HepG2 (cell line): ENCODE data around the gene LHX3. TPM values are rescaled to one million over a fixed set of nuclear protein-coding genes. Genes with fewer than 3 reads are reported as not detected.
A peak's percentile ranks its signal among the peaks of the same experiment; 100 is the strongest.

Experiments used
- ATAC-seq: fragments of 200-7000 bp; cut with Tn5 transposase; 3 replicates; pipeline ENCODE4 v1.9.1; 2020; ENCODE audit warnings: mild to moderate bottlenecking, moderate library complexity
- BruUV-seq: library from RNA; stranded (reverse); fragments of 400-500 nt; replicated peaks from 2 replicates; lab custom pipeline; 2021; lab: Mats Ljungman, UMichigan
- CTCF ChIA-PET: fragments of 300-600 bp; formaldehyde crosslinking; extraction: SDS; loops from one replicate; lab custom pipeline; 2021; ENCODE audit warnings: low total read pairs, inconsistent platforms, low intra/inter-chr PET ratio; lab: Yijun Ruan, JAX
- POLR2A ChIA-PET: fragments of 350-600 bp; sonication (Branson Sonifier 250); formaldehyde crosslinking; loops from one replicate; lab custom pipeline; 2020; ENCODE audit warnings: antibody characterized with exemption, inconsistent platforms; lab: Yijun Ruan, JAX
- DNase-seq: peaks from one replicate; pipeline ENCODE4 v3.0.0-alpha.2; 2015; ENCODE audit warnings: low spot score
- FAIRE-seq: peaks from 3 replicates; lab custom pipeline; 2011; peaks lifted over from hg19 to GRCh38; lab: Jason Lieb, UNC
- H2AFZ ChIP-seq: one replicate; pipeline ENCODE4 v1.6.1; 2011; ENCODE audit warnings: low read length, inconsistent platforms
- H3K27ac ChIP-seq: fragments of 300-600 bp; 3 replicates; pipeline ENCODE4 v1.8.0; 2011; ENCODE audit warnings: mixed run types, mild to moderate bottlenecking, mixed read lengths, low read length, inconsistent platforms; ENCODE audit not compliant: insufficient read depth; ENCODE audit errors: extremely low read length
- H3K27me3 ChIP-seq, 2 experiments: fragments of 200-600 bp in 1 of 2; 2 replicates in 1 of 2; 3 replicates in 1 of 2; pipeline versions ENCODE4 v1.6.0 to v1.8.0; 2011; ENCODE audit warnings: low read length in 2 of 2, mild to moderate bottlenecking in 2 of 2, moderate library complexity in 2 of 2, inconsistent platforms in 1 of 2; ENCODE audit not compliant: insufficient read depth in 2 of 2, control insufficient read depth in 1 of 2
- H3K36me3 ChIP-seq, 2 experiments: fragments of 200-600 bp in 1 of 2; replicated peaks in 1 of 2; 2 replicates in 1 of 2; 3 replicates in 1 of 2; pipeline versions ENCODE4 v1.5.1 to v1.8.0; 2011; ENCODE audit warnings: low read length in 2 of 2, inconsistent platforms in 1 of 2; ENCODE audit not compliant: insufficient read depth in 2 of 2, control insufficient read depth in 1 of 2
- H3K4me1 ChIP-seq: 2 replicates; pipeline ENCODE4 v1.5.1; 2012; ENCODE audit warnings: low read length, inconsistent platforms; ENCODE audit not compliant: insufficient read depth
- H3K4me2 ChIP-seq: 2 replicates; pipeline ENCODE4 v1.6.0; 2011; ENCODE audit warnings: low read depth, low read length, inconsistent platforms
- H3K4me3 ChIP-seq, 3 experiments: fragments of 200-600 bp in 1 of 3; sonication (generic), shearing (Covaris generic) in 1 of 3; replicated peaks in 1 of 3; 2 replicates each; pipeline ENCODE4 v1.5.1; 2011 to 2016; ENCODE audit warnings: low read length in 3 of 3, inconsistent platforms in 2 of 3, low read depth in 2 of 3, mild to moderate bottlenecking in 2 of 3, control low read depth in 1 of 3, mixed read lengths in 1 of 3; ENCODE audit not compliant: insufficient read depth in 1 of 3
- H3K79me2 ChIP-seq: one replicate; pipeline ENCODE4 v1.6.1; 2011; ENCODE audit warnings: low read length, inconsistent platforms; ENCODE audit not compliant: insufficient read depth
- H3K9ac ChIP-seq: 2 replicates; pipeline ENCODE4 v1.6.0; 2011; ENCODE audit warnings: mild to moderate bottlenecking, low read depth, low read length, inconsistent platforms; ENCODE audit not compliant: insufficient read depth
- H3K9me3 ChIP-seq: 2 replicates; pipeline ENCODE4 v1.5.1; 2012; ENCODE audit warnings: mild to moderate bottlenecking, low read length
- H4K20me1 ChIP-seq: 2 replicates; pipeline ENCODE4 v1.6.0; 2011; ENCODE audit warnings: inconsistent platforms, mild to moderate bottlenecking, low read length, moderate library complexity; ENCODE audit not compliant: insufficient read depth
- AGO2 ChIP-seq: fragments of 200-400 bp; formaldehyde crosslinking; optimal IDR thresholded peaks from 2 replicates; pipeline ENCODE3; 2017; ENCODE audit warnings: mild to moderate bottlenecking, low read depth, low read length, moderate library complexity
- BCL6 ChIP-seq: IDR thresholded peaks from 2 replicates; pipeline ENCODE4 v1.6.1; 2016; ENCODE audit warnings: missing genetic modification reagents, missing compliant biosample characterization
- JUNB ChIP-seq: sonication (generic); formaldehyde crosslinking; IDR thresholded peaks from 2 replicates; pipeline ENCODE4 v1.8.0; 2022; ENCODE audit warnings: missing genetic modification reagents, mild to moderate bottlenecking, borderline replicate concordance
- MXD4 ChIP-seq: IDR thresholded peaks from 2 replicates; pipeline ENCODE4 v1.6.1; 2016; ENCODE audit warnings: mild to moderate bottlenecking, missing biosample characterization, missing genetic modification reagents
- NR1H2 ChIP-seq: sonication (generic); formaldehyde crosslinking; IDR thresholded peaks from 2 replicates; pipeline ENCODE4 v1.8.1; 2022; ENCODE audit warnings: low read depth, missing genetic modification reagents, borderline replicate concordance
- PITX1 ChIP-seq: sonication (generic); formaldehyde crosslinking; IDR thresholded peaks from 2 replicates; pipeline ENCODE4 v1.5.1; 2020; ENCODE audit warnings: mild to moderate bottlenecking, missing genetic modification reagents
- POGK ChIP-seq: sonication (generic); formaldehyde crosslinking; conservative IDR thresholded peaks from 2 replicates; pipeline ENCODE4 v1.8.0; 2022; ENCODE audit warnings: mild to moderate bottlenecking, moderate library complexity, missing genetic modification reagents
- SAP130 ChIP-seq: IDR thresholded peaks from 2 replicates; pipeline ENCODE4 v1.6.1; 2016; ENCODE audit warnings: low read depth
- SP2 ChIP-seq: sonication (generic); formaldehyde crosslinking; IDR thresholded peaks from 2 replicates; pipeline ENCODE4 v1.5.1; 2020; ENCODE audit warnings: mild to moderate bottlenecking, missing genetic modification reagents
- SP4 ChIP-seq: sonication (generic); formaldehyde crosslinking; IDR thresholded peaks from 2 replicates; pipeline ENCODE4 v1.8.1; 2023; ENCODE audit warnings: mild to moderate bottlenecking, missing genetic modification reagents
- THYN1 ChIP-seq: sonication (generic); formaldehyde crosslinking; IDR thresholded peaks from 2 replicates; pipeline ENCODE4 v1.8.1; 2023; ENCODE audit warnings: low read depth, mild to moderate bottlenecking, moderate library complexity, missing genetic modification reagents, borderline replicate concordance
- YY1 ChIP-seq: IDR thresholded peaks from 2 replicates; pipeline ENCODE4 v1.6.1; 2011; ENCODE audit warnings: low read length, low read depth, moderate library complexity, mild to moderate bottlenecking; ENCODE audit not compliant: insufficient read depth, insufficient replicate concordance
- ZBTB1 ChIP-seq: sonication (generic); formaldehyde crosslinking; IDR thresholded peaks from 2 replicates; pipeline ENCODE4 v1.4.0; 2020; ENCODE audit warnings: missing genetic modification reagents, borderline replicate concordance
- ZNF33A ChIP-seq: sonication (generic); formaldehyde crosslinking; IDR thresholded peaks from 2 replicates; pipeline ENCODE4 v1.5.1; 2020; ENCODE audit warnings: missing genetic modification reagents, mild to moderate bottlenecking, moderate library complexity, borderline replicate concordance
- ZNF362 ChIP-seq: sonication (generic); formaldehyde crosslinking; IDR thresholded peaks from 2 replicates; pipeline ENCODE4 v1.4.0; 2020; ENCODE audit warnings: missing genetic modification reagents, mild to moderate bottlenecking, borderline replicate concordance
- ZNF549 ChIP-seq: sonication (generic); formaldehyde crosslinking; IDR thresholded peaks from 2 replicates; pipeline ENCODE4 v1.5.0; 2020; ENCODE audit warnings: missing genetic modification reagents
- ZNF570 ChIP-seq: sonication (generic); formaldehyde crosslinking; IDR thresholded peaks from 2 replicates; pipeline ENCODE4 v1.4.0; 2020; ENCODE audit warnings: mild to moderate bottlenecking, missing genetic modification reagents, borderline replicate concordance
- ZNF672 ChIP-seq: sonication (generic); formaldehyde crosslinking; IDR thresholded peaks from 2 replicates; pipeline ENCODE4 v1.8.1; 2022; ENCODE audit warnings: missing genetic modification reagents
- ZNF776 ChIP-seq: sonication (generic); formaldehyde crosslinking; IDR thresholded peaks from 2 replicates; pipeline ENCODE4 v1.4.0; 2020; ENCODE audit warnings: mild to moderate bottlenecking, missing genetic modification reagents
- ZNF879 ChIP-seq: sonication (generic); formaldehyde crosslinking; IDR thresholded peaks from 2 replicates; pipeline ENCODE4 v1.8.1; 2023; ENCODE audit warnings: missing genetic modification reagents
- WGBS: methylation state at CpG from one replicate; pipeline ENCODE4 v1.1.6; 2017; ENCODE audit warnings: low lambda C conversion rate; 5-methylcytosine and 5-hydroxymethylcytosine counted together
- in situ Hi-C: cut with HindIII; loops from 2 replicates; pipeline ENCODE4 v1.10.0; 2017; ENCODE audit warnings: low pct_unique_long_range_greater_than_20kb; ENCODE audit not compliant: extremely low pct_ligation_motif_present
- intact Hi-C: fragments of 100-400 bp; cut with micrococcal nuclease; formaldehyde crosslinking; loops from one replicate; pipeline ENCODE4 v1.10.0; 2022; ENCODE audit not compliant: unreplicated experiment
- polyA plus RNA-seq, 8 experiments: library from polyadenylated mRNA; depleted of rRNA in 3 of 8; stranded (reverse) in 7 of 8; unstranded in 1 of 8; fragments of >200 nt; fragmentation: Illumina TruSeq in 4 of 8; extraction: Trizol in 4 of 8; gene quantifications; 2 replicates each; pipeline versions ENCODE4 v1.2.1 to v1.2.3, GENCODE V29; 2011 to 2016; ENCODE audit warnings: low read depth in 4 of 8, missing spikeins in 1 of 8, mixed read lengths in 1 of 8; ENCODE audit not compliant: insufficient read depth in 1 of 8
- total RNA-seq, 5 experiments: library from RNA; depleted of rRNA; stranded (reverse); fragments of >200 nt; fragmentation: Illumina TruSeq; extraction: Trizol; gene quantifications; 2 replicates each; pipeline ENCODE4 v1.2.3, GENCODE V29; 2016; ENCODE audit warnings: low read depth in 1 of 5
- TF ChIP-seq, protein P1 (sequence below): sonication (generic); formaldehyde crosslinking; IDR thresholded peaks from 2 replicates; pipeline ENCODE4 v1.4.0; 2020; ENCODE audit warnings: mild to moderate bottlenecking, missing genetic modification reagents, borderline replicate concordance

Gene LHX3
- total and polyA plus RNA-seq, 2 of the 13 experiments (the other 11 are each of a cell fraction or from before 2014, with no cell fraction given): not detected

- TF ChIP-seq POGK (CRISPR knock-in tag) (no peak), YY1 (no peak), ZNF549 (CRISPR knock-in tag) (no peak), SP2 (no peak), BCL6 (CRISPR knock-in tag) (no peak), AGO2 (no peak), SAP130 (no peak), NR1H2 (CRISPR knock-in tag) (no peak), ZNF879 (no peak), JUNB (CRISPR knock-in tag) (no peak), ZNF570 (CRISPR knock-in tag) (no peak), ZNF672 (CRISPR knock-in tag) (no peak)
Observed at GRCh38 chr9:136179761-136180160, 25.2 kb downstream of the LHX3 start (continued).

GRCh38 chr9:136179101-136179616 lies 25.8 kb downstream of the LHX3 start:
- no peaks in the 10 kb centered on the region for H3K79me2 ChIP-seq
- no peaks in the 10 kb centered on the region for H3K9me3 ChIP-seq
- ChIA-PET POLR2A (interaction anchor here (0.7 kb wide), 1 partner anchor 15 kb away, joined by 3 read pairs; no protein-coding TSS in a partner anchor), CTCF (no interaction called here)
- no peak overlapping the region for H3K4me2 ChIP-seq
- no peak for FAIRE-seq
- no peak for DNase-seq
- no peak overlapping the region for H3K4me3 ChIP-seq
- H3K4me1 ChIP-seq: peaks cover 8% of the 10 kb centered on the region; the same call in 1 of the 2 replicates
- WGBS: 15% methylated on average over 8 of the region's 12 CpGs
- peaks cover 3 to 34% of the 10 kb centered on the region in 2 experiments; a peak in 4 of 5 replicates for H3K27me3 ChIP-seq
- intact Hi-C loops: no loop called here
- in situ Hi-C loops: loop anchor here (10.0 kb wide), 1 partner anchor 106 kb away; no protein-coding TSS in a partner anchor
- no peak overlapping the region for H3K9ac ChIP-seq
- H3K36me3 ChIP-seq: no peaks in the 10 kb centered on the region
- ATAC-seq: peak; percentile 11; the same call in 2 of the 3 replicates
- BruUV-seq: no TSS peak
- H4K20me1 ChIP-seq: no peaks in the 10 kb centered on the region
- no peak overlapping the region for H3K27ac ChIP-seq
- H2AFZ ChIP-seq: no peak overlapping the region
- TF ChIP-seq PITX1: no peak
- no peak for TF ChIP-seq ZNF776 (CRISPR knock-in tag)
- TF ChIP-seq ZNF33A: no peak
- TF ChIP-seq, protein P1, sequence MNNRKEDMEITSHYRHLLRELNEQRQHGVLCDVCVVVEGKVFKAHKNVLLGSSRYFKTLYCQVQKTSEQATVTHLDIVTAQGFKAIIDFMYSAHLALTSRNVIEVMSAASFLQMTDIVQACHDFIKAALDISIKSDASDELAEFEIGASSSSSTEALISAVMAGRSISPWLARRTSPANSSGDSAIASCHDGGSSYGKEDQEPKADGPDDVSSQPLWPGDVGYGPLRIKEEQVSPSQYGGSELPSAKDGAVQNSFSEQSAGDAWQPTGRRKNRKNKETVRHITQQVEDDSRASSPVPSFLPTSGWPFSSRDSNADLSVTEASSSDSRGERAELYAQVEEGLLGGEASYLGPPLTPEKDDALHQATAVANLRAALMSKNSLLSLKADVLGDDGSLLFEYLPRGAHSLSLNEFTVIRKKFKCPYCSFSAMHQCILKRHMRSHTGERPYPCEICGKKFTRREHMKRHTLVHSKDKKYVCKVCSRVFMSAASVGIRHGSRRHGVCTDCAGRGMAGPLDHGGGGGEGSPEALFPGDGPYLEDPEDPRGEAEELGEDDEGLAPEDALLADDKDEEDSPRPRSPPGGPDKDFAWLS: no peak
- no peak for TF ChIP-seq ZNF362 (CRISPR knock-in tag)
- no peak for TF ChIP-seq MXD4 (CRISPR knock-in tag)
- no peak for TF ChIP-seq ZBTB1 (CRISPR knock-in tag)
- no peak for TF ChIP-seq THYN1 (CRISPR knock-in tag)
- no peak for TF ChIP-seq SP4 (CRISPR knock-in tag)
